Prostate gland (tissue), 2 donors: ENCODE measurements around the gene FUT8. TPM values are rescaled to one million over a fixed set of nuclear protein-coding genes. Genes with fewer than 3 reads are reported as not detected.

ENCODE experiments used
- DNase-seq: peaks from one replicate; pipeline ENCODE4 v3.0.0-alpha.2; 2019; ENCODE audit warnings: low spot score
- H3K27ac ChIP-seq, 2 donors: fragments of 200-600 bp; sonication (generic); 2 replicates each; pipeline ENCODE4 v1.5.1; 2017 to 2019
- H3K27me3 ChIP-seq: fragments of 200-600 bp; sonication (generic); replicated peaks from 2 replicates; pipeline ENCODE4 v1.5.1; 2019; ENCODE audit not compliant: insufficient read depth
- H3K36me3 ChIP-seq, 2 donors: fragments of 200-600 bp; sonication (generic); 1 replicate in 1 of 2; 2 replicates in 1 of 2; pipeline versions ENCODE4 v1.5.1 to v1.8.1; 2017 to 2019
- H3K4me1 ChIP-seq: fragments of 200-600 bp; sonication (generic); replicated peaks from 2 replicates; pipeline ENCODE4 v1.5.1; 2019
- H3K4me3 ChIP-seq, 2 donors: fragments of 200-600 bp; sonication (generic); 2 replicates each; pipeline ENCODE4 v1.5.1; 2017 to 2019
- H3K9me3 ChIP-seq: fragments of 200-600 bp; sonication (generic); 2 replicates; pipeline ENCODE4 v1.5.1; 2017
- CTCF ChIP-seq, 4 experiments: fragments of 200-600 bp in 2 of 4; fragments of 450-650 bp in 2 of 4; sonication (generic) in 2 of 4; IDR thresholded peaks; 1 replicate in 3 of 4; 2 replicates in 1 of 4; pipeline ENCODE4 v1.5.1; 2016 to 2019; ENCODE audit warnings: antibody characterized with exemption in 4 of 4, mild to moderate bottlenecking in 2 of 4, moderate library complexity in 2 of 4
- POLR2A ChIP-seq: fragments of 450-650 bp; IDR thresholded peaks from one replicate; pipeline ENCODE4 v1.6.1; 2016; ENCODE audit warnings: antibody characterized with exemption, mild to moderate bottlenecking
- POLR2AphosphoS5 ChIP-seq: sonication (generic); formaldehyde crosslinking; IDR thresholded peaks from one replicate; pipeline ENCODE4 v1.6.1; 2017; ENCODE audit warnings: antibody characterized with exemption
- whole genome bisulfite sequencing: methylation state at CpG from one replicate; pipeline ENCODE4 v1.1.5; 2018; 5-methylcytosine and 5-hydroxymethylcytosine counted together
- intact Hi-C: fragments of 100-400 bp; cut with DNase I; formaldehyde crosslinking; loops from one replicate; pipeline ENCODE4 v1.14.2; 2022
- total RNA-seq, 2 donors: library from RNA; depleted of rRNA; stranded (reverse); fragments of >200 nt; gene quantifications; one replicate each; pipeline ENCODE4 v1.1.0, GENCODE V29; 2016

Gene FUT8
- total RNA-seq, 2 donors from 2014 or later, result 12.4 to 27.9 TPM

GRCh38 chr14:65371784-65372183 is 40.7 kb upstream of the FUT8 start:
- Histone ChIP-seq H3K27ac (no peak overlapping the region), H3K27me3 (no peaks in the 10 kb centered on the region), H3K4me1 (no peaks in the 10 kb centered on the region), H3K4me3 (no peak overlapping the region), H3K9me3 (no peaks in the 10 kb centered on the region), H3K36me3 (no peaks in the 10 kb centered on the region)
- TF ChIP-seq CTCF (IDR thresholded peaks at IDR 0.05), result no peak
- no peak for TF ChIP-seq POLR2AphosphoS5
- no peak for TF ChIP-seq POLR2A
- 92% methylated on average over 2 of the region's 2 CpGs for WGBS
- intact Hi-C loops, result no loop called here
- DNase-seq, result no peak

- intact Hi-C loops, result no loop called here
- Histone ChIP-seq H3K9me3 (no peaks in the 10 kb centered on the region), H3K27ac (no peak overlapping the region), H3K36me3 (no peaks in the 10 kb centered on the region), H3K4me3 (no peak overlapping the region), H3K4me1 (no peaks in the 10 kb centered on the region), H3K27me3 (no peaks in the 10 kb centered on the region)
- WGBS, result 71% methylated on average over 15 of the region's 15 CpGs
- TF ChIP-seq POLR2A (no peak), CTCF (IDR thresholded peaks at IDR 0.05) (no peak), POLR2AphosphoS5 (no peak)
- no peak for DNase-seq
Measured at GRCh38 chr14:65373016-65373670, 39.4 kb upstream of the FUT8 start.

- TF ChIP-seq CTCF (IDR thresholded peaks at IDR 0.05) (peak in 3 of 4 experiments; percentile 9 to 33 (median 20)), POLR2A (no peak), POLR2AphosphoS5 (no peak)
- peak; percentile 16 for DNase-seq
- Histone ChIP-seq H3K4me3 (no peak overlapping the region), H3K36me3 (no peaks in the 10 kb centered on the region), H3K4me1 (no peaks in the 10 kb centered on the region), H3K27ac (no peak overlapping the region), H3K27me3 (no peaks in the 10 kb centered on the region), H3K9me3 (no peaks in the 10 kb centered on the region)
- intact Hi-C loops, result no loop called here
- WGBS, result 76% methylated on average over 8 of the region's 8 CpGs
Measured at GRCh38 chr14:65373671-65374039, 38.9 kb upstream of the FUT8 start.

GRCh38 chr14:65377576-65377975 is 35.0 kb upstream of the FUT8 start:
- TF ChIP-seq CTCF (IDR thresholded peaks at IDR 0.05) (no peak), POLR2AphosphoS5 (no peak), POLR2A (no peak)
- H3K36me3 ChIP-seq, result no peaks in the 10 kb centered on the region
- 41% methylated on average over 4 of the region's 4 CpGs for WGBS
- H3K27ac ChIP-seq, result no peak overlapping the region
- DNase-seq, result no peak
- H3K27me3 ChIP-seq, result no peaks in the 10 kb centered on the region
- intact Hi-C loops, result no loop called here
- H3K4me1 ChIP-seq, result no peaks in the 10 kb centered on the region
- no peaks in the 10 kb centered on the region for H3K9me3 ChIP-seq
- no peak overlapping the region for H3K4me3 ChIP-seq

- H3K27me3 ChIP-seq, result no peaks in the 10 kb centered on the region
- H3K27ac ChIP-seq, result no peak overlapping the region
- no peaks in the 10 kb centered on the region for H3K4me1 ChIP-seq
- intact Hi-C loops, result no loop called here
- DNase-seq, result no peak
- TF ChIP-seq CTCF (IDR thresholded peaks at IDR 0.05) (no peak), POLR2A (no peak), POLR2AphosphoS5 (no peak)
- WGBS, result 97% methylated on average over 3 of the region's 3 CpGs
- H3K4me3 ChIP-seq, result no peak overlapping the region
- H3K36me3 ChIP-seq, result no peaks in the 10 kb centered on the region
- no peaks in the 10 kb centered on the region for H3K9me3 ChIP-seq
Measured at GRCh38 chr14:65382586-65382985, 29.9 kb upstream of the FUT8 start.
